ENCODE measurements around the gene SCN7A. TPM values are rescaled to one million over a fixed set of nuclear protein-coding genes. Genes with fewer than 3 reads are reported as not detected.
A peak's percentile ranks its signal among the peaks of the same experiment; 100 is the strongest.

The SCN7A gene
- total RNA-seq, 2 donors from 2014 or later, result 0.18 to 0.29 TPM

DNA sequence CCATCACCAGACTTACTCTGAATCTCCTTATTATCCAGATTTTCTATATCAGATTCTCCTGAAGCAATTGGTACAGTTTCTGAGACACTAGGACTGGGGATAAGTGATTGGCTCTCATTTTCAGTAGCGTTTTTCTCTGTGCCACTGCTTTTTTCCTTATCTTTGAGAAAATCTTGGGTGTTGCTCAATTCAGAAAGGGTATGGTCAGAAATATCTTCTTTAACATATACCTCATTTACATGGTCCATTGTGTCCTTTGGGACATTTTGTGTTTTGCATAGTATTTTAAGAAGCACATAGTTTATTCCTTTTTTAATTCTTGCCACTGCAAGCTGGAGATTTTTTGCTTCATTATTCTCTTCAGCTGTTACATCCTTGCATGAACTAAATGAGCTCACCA, 61.7 kb downstream of the SCN7A start:
- Histone ChIP-seq H3K36me3 (ENCODE audit: control insufficient read depth, insufficient read depth, low read length) (no peaks in the 10 kb centered on the region), H3K9ac (ENCODE audit: extremely low read depth, low read length, poor library complexity, severe bottlenecking) (no peak overlapping the region), H3K9me3 (ENCODE audit: control insufficient read depth, low read length) (peaks cover 5% of the 10 kb centered on the region), H3K4me3 (ENCODE audit: low read length) (no peak overlapping the region), H3K27ac (ENCODE audit: low read depth, low read length) (no peak overlapping the region), H3K4me1 (ENCODE audit: control insufficient read depth, insufficient read depth, low read length) (peaks cover 12% of the 10 kb centered on the region), H3K27me3 (ENCODE audit: control insufficient read depth, insufficient read depth, low read length, poor library complexity, severe bottlenecking) (no peaks in the 10 kb centered on the region)
- Mint-ChIP-seq H3K27ac (no peak overlapping the region), H3K4me1 (peaks cover 13% of the 10 kb centered on the region), H3K27me3 (ENCODE audit: insufficient read depth) (no peaks in the 10 kb centered on the region), H3K36me3 (ENCODE audit: low read depth) (no peaks in the 10 kb centered on the region), H3K9me3 (peaks cover 6% of the 10 kb centered on the region), H3K4me3 (no peak overlapping the region)
- 92% methylated on average over 1 of the region's 1 CpG; no CpG with 5 or more reads in 1 of the 2 experiments for WGBS, 2 experiments (ENCODE audit: insufficient coverage in 1 of 2, insufficient read length in 1 of 2)
- DNase-seq, result no peak
- TF ChIP-seq, protein P1, sequence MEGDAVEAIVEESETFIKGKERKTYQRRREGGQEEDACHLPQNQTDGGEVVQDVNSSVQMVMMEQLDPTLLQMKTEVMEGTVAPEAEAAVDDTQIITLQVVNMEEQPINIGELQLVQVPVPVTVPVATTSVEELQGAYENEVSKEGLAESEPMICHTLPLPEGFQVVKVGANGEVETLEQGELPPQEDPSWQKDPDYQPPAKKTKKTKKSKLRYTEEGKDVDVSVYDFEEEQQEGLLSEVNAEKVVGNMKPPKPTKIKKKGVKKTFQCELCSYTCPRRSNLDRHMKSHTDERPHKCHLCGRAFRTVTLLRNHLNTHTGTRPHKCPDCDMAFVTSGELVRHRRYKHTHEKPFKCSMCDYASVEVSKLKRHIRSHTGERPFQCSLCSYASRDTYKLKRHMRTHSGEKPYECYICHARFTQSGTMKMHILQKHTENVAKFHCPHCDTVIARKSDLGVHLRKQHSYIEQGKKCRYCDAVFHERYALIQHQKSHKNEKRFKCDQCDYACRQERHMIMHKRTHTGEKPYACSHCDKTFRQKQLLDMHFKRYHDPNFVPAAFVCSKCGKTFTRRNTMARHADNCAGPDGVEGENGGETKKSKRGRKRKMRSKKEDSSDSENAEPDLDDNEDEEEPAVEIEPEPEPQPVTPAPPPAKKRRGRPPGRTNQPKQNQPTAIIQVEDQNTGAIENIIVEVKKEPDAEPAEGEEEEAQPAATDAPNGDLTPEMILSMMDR (conservative IDR thresholded peaks at IDR 0.05), result no peak

DNA sequence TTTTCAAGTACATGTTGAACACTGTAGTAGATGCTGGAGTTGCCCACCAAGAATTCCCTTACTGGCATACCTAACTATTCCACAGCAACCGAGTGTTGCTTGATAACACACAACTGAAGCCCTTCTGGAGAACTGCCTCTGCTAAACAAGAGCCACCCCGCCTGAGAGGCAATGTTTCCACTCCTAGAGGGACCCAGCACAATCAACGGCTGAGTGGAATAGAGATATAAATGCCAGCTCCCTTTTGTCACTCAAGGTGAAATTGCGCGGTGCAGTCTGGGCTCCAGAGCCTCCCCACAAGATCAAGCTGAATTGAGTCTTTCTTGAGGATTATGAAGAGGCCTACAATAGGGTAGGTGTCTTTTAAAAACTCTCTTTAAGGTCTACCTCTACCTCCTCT, 69.2 kb downstream of the SCN7A start:
- WGBS, 2 experiments (ENCODE audit: insufficient coverage in 1 of 2, insufficient read length in 1 of 2), result 88% methylated on average over 5 of the region's 5 CpGs; no CpG with 5 or more reads in 1 of the 2 experiments
- DNase-seq, result no peak
- Mint-ChIP-seq H3K4me3 (no peak overlapping the region), H3K9me3 (no peaks in the 10 kb centered on the region), H3K27me3 (ENCODE audit: insufficient read depth) (no peaks in the 10 kb centered on the region), H3K27ac (no peak overlapping the region), H3K4me1 (no peaks in the 10 kb centered on the region), H3K36me3 (ENCODE audit: low read depth) (no peaks in the 10 kb centered on the region)
- TF ChIP-seq, protein P1 (conservative IDR thresholded peaks at IDR 0.05), result no peak
- Histone ChIP-seq H3K4me1 (ENCODE audit: control insufficient read depth, insufficient read depth, low read length) (no peaks in the 10 kb centered on the region), H3K27me3 (ENCODE audit: control insufficient read depth, insufficient read depth, low read length, poor library complexity, severe bottlenecking) (no peaks in the 10 kb centered on the region), H3K27ac (ENCODE audit: low read depth, low read length) (no peak overlapping the region), H3K4me3 (ENCODE audit: low read length) (no peak overlapping the region), H3K36me3 (ENCODE audit: control insufficient read depth, insufficient read depth, low read length) (no peaks in the 10 kb centered on the region), H3K9ac (ENCODE audit: extremely low read depth, low read length, poor library complexity, severe bottlenecking) (no peak overlapping the region), H3K9me3 (ENCODE audit: control insufficient read depth, low read length) (no peaks in the 10 kb centered on the region)

DNA sequence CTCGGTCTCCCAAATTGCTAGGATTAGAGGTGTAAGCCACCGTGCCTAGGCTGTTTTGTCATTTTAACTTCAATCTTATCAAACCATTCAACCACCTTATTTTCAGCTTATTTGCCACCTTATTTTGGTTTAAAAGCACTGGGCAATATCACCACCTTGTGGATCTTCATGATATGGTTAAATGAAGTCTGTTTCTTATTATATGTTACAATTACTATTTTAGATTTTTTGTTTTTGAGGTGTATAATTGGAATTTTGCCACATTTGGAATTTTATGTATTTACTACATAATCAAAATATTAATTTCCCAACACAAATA, 74.5 kb downstream of the SCN7A start:
- Histone ChIP-seq H3K27me3 (ENCODE audit: control insufficient read depth, insufficient read depth, low read length, poor library complexity, severe bottlenecking) (no peaks in the 10 kb centered on the region), H3K9ac (ENCODE audit: extremely low read depth, low read length, poor library complexity, severe bottlenecking) (no peak overlapping the region), H3K36me3 (ENCODE audit: control insufficient read depth, insufficient read depth, low read length) (no peaks in the 10 kb centered on the region), H3K9me3 (ENCODE audit: control insufficient read depth, low read length) (no peaks in the 10 kb centered on the region), H3K4me1 (ENCODE audit: control insufficient read depth, insufficient read depth, low read length) (no peaks in the 10 kb centered on the region), H3K27ac (ENCODE audit: low read depth, low read length) (no peak overlapping the region), H3K4me3 (ENCODE audit: low read length) (no peak overlapping the region)
- TF ChIP-seq, protein P1 (conservative IDR thresholded peaks at IDR 0.05), result peak; percentile 75
- 54 to 100% methylated on average over 1 to 2 of the region's 2 CpGs for WGBS, 2 experiments (ENCODE audit: insufficient coverage in 1 of 2, insufficient read length in 1 of 2)
- no peaks in the 10 kb centered on the region for H3K27me3 Mint-ChIP-seq (ENCODE audit: insufficient read depth)
- H3K36me3 Mint-ChIP-seq (ENCODE audit: low read depth), result no peaks in the 10 kb centered on the region
- no peak for DNase-seq
- no peaks in the 10 kb centered on the region for H3K9me3 Mint-ChIP-seq
- no peak overlapping the region for H3K27ac Mint-ChIP-seq
- peaks cover 2% of the 10 kb centered on the region for H3K4me1 Mint-ChIP-seq
- H3K4me3 Mint-ChIP-seq, result no peak overlapping the region

All from endodermal cell (in vitro differentiated cells).